ENCODE data around the gene ZBTB32. TPM values are rescaled to one million over a fixed set of nuclear protein-coding genes. Genes with fewer than 3 reads are reported as not detected.

Gene ZBTB32
- total RNA-seq, 1 donor from 2014 or later = not detected

- DNase-seq (ENCODE audit: low read depth) = no peak
- H3K4me3 ChIP-seq (ENCODE audit: low read depth, low read length) = no peak overlapping the region
- TF ChIP-seq CTCF (conservative IDR thresholded peaks at IDR 0.05; ENCODE audit: low read depth, low read length) = no peak
Observed at GRCh38 chr19:35738021-35738886, 33.9 kb downstream of the ZBTB32 start.

GRCh38 chr19:35738887-35739229, 34.5 kb downstream of the ZBTB32 start:
- no peak for TF ChIP-seq CTCF (conservative IDR thresholded peaks at IDR 0.05; ENCODE audit: low read depth, low read length)
- DNase-seq (ENCODE audit: low read depth) = no peak
- H3K4me3 ChIP-seq (ENCODE audit: low read depth, low read length) = no peak overlapping the region

- TF ChIP-seq CTCF (conservative IDR thresholded peaks at IDR 0.05; ENCODE audit: low read depth, low read length) = no peak
- H3K4me3 ChIP-seq (ENCODE audit: low read depth, low read length) = peak overlapping the region; percentile 56
- no peak for DNase-seq (ENCODE audit: low read depth)
Observed at GRCh38 chr19:35739275-35740107, 35.1 kb downstream of the ZBTB32 start.

GRCh38 chr19:35740108-35740422, 35.7 kb downstream of the ZBTB32 start:
- TF ChIP-seq CTCF (conservative IDR thresholded peaks at IDR 0.05; ENCODE audit: low read depth, low read length) = no peak
- no peak for DNase-seq (ENCODE audit: low read depth)
- peak overlapping the region; percentile 56 for H3K4me3 ChIP-seq (ENCODE audit: low read depth, low read length)

GRCh38 chr19:35740423-35741202, 36.3 kb downstream of the ZBTB32 start:
- peak overlapping the region; percentile 56 for H3K4me3 ChIP-seq (ENCODE audit: low read depth, low read length)
- peak; percentile 16 for TF ChIP-seq CTCF (conservative IDR thresholded peaks at IDR 0.05; ENCODE audit: low read depth, low read length)
- no peak for DNase-seq (ENCODE audit: low read depth)

GRCh38 chr19:35741203-35741515, 36.8 kb downstream of the ZBTB32 start:
- H3K4me3 ChIP-seq (ENCODE audit: low read depth, low read length) = peak overlapping the region; percentile 56
- no peak for DNase-seq (ENCODE audit: low read depth)
- peak; percentile 5 for TF ChIP-seq CTCF (conservative IDR thresholded peaks at IDR 0.05; ENCODE audit: low read depth, low read length)
